Fibroblast of skin of scalp (primary cell): ENCODE results near the gene IFNA14. TPM values are rescaled to one million over a fixed set of nuclear protein-coding genes. Genes with fewer than 3 reads are reported as not detected.
"Not testable (repeated sequence)": the region's sequence is repeated elsewhere in the genome, so short reads cannot be mapped to it uniquely, and the experiment has no call there.

Experiments used
- DNase-seq: peaks from one replicate; pipeline ENCODE4 v3.0.0-alpha.2; 2013
- polyA plus RNA-seq, 2 experiments: library from polyadenylated mRNA; unstranded; fragments of 120-200 nt; gene quantifications; one replicate each; pipeline ENCODE4 v1.2.1, GENCODE V29; 2013; ENCODE audit not compliant: insufficient read length in 2 of 2

IFNA14 gene
- polyA plus RNA-seq (2013, experiment 1 of 2; ENCODE audit: insufficient read length) = not detected
- polyA plus RNA-seq (2013, experiment 2 of 2; ENCODE audit: insufficient read length) = not detected

DNA sequence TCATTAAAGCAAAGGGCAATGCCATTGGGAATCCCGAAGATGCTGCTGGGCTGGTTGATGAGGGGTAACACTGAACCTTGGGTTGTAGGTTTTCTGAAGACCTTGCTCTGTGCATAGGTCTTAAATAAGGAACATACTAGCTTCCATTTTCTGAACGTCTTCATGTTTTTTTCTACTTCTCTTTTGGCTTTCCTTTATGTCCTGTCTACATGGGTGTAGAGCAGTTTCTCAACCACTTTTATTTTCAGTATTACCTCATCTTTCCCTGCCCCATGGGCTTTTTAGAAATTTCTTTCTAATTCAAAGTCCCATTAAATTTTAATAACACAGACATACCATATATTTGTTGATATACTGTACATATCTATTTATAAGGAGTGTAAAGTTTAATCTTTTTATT, at the start of gene IFNA14:
IFNA14 (minus strand) TSS at position 95 of the 400 bp plus-strand sequence; CDS start at position 25, 70 bp downstream.
- DNase-seq = no peak

DNA sequence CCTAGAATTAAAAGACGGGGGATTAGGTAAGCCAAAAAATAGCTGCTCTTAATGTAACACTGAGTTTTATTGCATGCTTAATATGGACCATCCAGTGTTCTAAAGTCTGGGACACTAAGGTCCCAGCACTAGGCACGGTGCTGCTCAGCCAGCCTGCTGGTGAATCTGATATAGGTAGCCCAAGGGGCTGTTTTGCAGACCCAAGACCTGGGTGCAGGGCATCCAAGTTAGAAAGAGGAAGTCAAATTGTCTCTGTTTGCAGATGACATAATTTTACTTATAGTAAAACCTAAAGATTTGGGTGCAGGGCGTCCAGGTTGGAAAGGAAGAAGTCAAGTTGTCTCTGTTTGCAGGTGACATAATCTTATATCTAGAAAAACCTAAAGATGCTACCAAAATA, 47.5 kb upstream of the IFNA14 start:
- no peak for DNase-seq

DNA sequence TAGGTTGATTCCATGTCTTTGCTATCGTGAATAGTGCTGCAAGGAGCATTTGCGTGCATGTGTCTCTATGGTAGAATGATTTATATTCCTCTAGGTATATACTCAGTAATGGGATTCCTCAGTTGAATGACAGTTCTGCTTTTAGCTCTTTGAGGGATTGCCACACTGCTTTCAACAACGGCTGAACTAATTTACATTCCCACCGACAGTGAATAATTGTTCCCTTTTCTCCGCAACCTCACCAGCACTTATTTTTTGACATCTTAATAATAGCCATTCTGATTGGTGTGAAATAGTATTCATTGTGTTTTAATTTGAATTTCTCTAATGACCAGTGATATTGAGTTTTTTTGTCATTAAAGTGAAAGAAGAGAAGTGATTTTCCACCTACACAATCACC, 46.9 kb upstream of the IFNA14 start:
- no peak for DNase-seq

DNA sequence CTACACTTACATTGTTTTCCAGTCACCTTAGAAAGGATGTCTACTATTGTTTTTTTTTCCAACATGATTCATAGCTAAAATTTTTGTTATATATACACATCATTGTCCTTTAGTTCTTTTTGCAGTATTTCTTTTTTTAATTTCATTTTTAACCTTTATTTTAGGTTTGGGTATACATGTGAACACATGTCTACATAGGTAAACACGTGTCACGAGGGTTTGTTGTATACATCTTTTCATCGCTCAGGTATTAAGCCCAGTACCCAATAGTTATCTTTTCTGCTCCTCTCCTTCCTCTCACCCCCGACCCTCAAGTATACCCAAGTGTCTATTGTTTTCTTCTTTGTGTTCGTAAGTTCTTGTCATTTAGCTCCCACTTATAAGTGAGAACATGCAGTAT, 46.3 kb upstream of the IFNA14 start:
- DNase-seq = no peak

DNA sequence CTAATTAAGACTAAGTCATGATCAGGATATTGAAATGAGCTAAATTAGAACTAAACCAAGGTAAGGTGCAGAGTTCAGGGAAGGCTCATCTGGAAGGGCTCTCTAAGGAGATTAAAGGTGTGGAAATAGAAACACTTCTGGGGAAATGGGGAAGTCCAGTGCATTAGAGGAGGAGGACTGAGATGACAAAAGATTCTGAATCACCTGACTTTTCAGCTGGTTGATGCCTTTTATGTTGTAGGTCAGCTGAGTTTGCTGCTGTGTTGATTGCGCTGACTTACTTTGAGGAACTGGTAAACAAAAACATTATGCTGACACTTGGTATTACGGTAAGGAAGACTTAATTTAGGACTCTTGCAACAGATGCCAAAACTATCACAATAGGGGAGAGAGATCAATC, 41.5 kb upstream of the IFNA14 start:
- no peak for DNase-seq

DNA sequence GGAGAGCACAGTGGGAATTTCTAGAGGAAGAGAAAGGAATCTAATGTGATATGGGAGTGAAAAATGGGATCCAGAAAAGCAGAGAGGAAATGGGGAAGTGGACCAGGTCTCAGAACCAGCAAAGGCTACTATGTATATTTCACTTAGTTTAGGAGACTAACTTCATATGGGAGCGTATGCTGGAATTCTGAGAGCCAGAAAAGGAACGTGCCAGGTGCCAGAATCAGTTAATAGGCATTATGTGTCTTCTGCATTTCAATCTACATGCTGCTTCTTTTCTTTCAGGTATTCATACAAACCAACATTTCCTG, 28.5 kb upstream of the IFNA14 start:
- DNase-seq = no peak

DNA sequence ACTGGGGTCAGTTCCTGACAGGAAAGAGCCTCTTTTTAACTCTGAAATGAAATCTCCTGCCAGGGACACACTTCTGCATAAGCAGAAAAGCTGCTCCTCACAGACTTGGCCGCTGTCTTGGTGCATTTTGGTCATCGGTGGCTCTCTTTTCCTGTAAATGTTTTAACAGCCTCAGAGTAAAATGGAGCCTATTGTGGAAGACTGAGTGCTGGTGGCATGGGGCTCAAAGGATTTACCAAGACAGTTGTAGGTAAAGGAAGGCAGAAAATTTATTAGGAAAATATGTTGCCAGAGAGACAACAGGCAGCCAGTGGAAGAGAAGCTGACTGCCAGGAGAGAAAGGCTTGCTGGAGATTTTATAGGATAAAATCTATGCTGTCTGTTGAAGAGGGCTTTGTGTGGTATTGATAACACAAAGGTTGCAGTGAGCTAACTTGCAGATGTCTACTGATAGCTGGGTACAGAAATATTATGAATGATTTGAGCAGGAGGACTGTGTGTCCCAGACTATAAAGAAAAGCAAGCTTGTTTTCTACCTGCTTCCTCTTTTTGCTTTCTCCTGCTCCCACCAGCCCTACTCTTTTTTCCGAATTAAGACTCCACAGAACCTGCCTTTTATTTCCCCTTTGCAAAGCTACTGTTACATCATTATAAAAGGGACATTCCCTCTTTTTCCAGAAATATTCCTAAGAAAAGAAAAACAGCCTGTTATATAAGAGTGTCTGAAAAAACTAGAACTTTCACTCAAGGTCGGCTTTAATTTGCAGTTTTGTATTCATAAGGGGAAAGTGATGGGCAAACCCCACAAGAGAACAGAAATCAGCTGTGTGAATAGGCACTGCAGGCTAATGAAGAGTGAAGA, 27.9 kb upstream of the IFNA14 start:
- DNase-seq = no peak

DNA sequence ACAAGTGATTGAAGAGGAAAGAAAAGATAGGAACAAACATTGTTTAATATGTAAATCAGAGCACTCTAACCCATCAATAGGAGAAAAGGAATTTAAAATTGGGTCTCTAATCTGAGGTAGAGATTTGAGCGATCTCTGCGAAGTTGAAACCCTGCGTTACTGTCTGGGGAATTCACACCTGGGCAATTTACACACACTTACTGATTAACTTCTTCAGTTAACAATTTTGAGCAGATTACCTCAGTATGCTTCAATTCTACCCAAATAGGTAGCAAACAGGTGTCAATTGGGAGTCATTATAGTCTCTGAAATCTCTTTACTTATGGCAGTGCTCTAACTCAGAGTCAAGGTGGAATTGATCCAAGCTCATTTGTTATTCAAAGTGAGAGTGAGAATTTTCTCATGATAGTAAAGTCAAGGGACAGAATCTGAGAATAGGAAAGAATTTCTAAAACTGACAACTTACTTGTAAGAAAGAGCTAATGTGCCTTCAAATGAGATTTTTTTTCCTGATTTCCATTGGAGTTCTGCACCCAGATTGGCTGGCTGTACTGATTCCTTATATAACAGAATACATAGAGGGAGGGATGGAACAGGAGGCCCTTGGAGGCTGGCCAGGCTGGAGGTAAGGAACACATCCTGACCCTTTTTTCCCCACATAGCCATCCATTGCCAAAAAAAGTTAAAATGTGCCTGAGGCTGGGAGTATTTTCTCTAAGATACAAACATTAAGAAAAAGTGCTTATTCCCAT, 27.1 kb upstream of the IFNA14 start:
- no peak for DNase-seq

DNA sequence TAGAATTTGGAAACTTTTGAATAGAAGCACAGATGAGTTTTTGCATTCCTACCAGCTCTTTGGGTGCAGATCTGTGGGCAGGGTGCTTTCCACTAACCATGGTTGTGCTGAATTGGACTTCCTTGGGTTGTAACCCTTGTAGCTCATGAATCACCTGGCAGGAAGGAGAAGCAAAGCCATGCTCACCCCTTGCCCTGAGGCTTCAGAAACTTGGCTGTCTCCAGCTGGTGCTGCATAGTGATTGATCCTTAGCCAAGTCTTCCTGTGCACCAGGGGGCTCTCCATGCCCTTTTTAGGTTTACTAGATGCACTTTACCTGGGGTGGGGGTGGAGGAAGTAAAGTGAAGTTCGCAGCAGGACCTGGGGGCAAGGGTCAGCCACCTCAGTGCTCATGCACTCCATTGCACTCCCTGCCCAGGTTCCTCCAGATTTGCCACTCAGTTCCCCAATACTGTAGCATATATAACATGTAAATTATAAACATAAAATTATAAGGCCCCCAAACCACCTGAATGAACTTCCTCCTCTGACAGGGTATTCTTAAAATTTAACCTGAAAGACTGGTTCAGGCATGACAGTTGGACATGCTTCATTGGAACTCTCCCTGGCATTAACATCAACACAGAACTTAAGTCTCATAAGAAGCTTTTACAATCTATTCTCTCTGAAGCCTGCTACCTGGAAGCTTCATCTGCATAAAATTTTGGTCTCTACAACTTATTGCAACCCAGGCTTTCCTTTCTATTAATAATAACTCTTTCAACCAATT, 25.8 kb upstream of the IFNA14 start:
- DNase-seq = no peak

DNA sequence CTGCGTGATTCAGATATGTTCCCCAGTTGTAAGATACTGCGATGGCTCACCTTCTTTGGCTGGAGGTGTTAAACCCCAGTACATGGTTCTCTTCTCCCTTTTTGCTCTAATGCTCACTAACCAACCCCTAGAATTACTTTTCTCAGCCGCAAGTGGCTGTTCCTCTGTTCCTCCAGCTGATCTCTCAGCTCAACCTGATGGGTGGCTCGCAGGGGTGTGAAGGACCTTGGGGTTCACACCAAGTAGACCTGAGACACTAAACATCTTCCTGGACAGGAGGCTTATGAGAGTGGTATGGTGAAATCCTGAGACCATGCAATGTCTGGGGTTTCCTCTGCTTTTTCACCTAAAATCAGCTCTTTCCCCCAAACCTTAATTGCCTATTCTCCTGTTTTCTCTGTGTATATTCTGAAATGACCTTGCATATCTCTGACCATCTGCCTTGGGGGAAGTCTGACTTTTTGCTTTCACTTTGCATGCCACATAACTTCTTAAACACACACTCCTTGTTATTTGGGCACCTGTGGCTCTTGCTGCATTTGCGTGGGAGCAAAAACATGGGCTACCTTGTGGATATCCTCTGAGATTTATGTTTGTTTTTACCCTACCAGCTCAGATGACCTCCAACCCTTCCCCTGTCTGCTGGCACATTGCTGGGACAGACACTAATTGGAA, 15.9 kb upstream of the IFNA14 start:
- DNase-seq = no peak

DNA sequence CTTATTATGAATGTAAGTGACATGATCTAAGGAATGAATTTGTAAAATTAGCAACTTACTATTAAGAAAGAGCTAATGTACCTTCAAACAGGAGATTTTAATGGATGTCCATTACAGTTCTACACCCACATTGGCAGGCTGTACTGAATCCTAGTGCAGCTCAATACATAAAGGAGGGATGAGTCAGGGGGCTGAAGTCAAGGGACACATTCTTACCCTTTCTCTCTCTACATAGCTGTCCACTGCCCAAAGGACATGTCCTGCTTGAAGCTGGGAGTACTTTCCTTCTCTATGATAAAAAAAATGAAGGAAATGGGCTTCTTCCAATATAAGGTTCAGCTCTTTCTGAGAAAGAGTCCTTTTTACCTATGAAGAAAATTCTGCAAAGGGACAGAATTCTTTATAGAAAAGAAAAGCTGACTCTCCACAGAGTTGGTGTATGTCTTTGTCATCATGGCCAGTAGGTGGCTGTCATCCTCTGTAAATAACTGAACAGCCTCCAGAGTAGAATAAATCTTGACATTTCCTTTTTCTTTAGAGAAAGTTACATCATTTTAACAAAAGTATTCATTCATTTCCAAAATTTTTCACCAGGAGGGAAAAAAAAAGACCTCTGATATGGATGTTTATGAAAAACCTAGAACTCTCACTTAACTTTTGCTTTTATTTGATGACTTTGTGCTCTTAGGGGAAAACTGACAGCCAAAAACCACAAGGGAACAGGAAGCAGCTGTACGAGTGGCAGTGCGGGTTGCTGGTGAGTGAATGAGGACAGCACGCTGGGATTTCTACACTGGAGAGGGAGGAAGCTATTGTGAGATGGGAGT, 13.1 kb upstream of the IFNA14 start:
- DNase-seq = peak; percentile 41

DNA sequence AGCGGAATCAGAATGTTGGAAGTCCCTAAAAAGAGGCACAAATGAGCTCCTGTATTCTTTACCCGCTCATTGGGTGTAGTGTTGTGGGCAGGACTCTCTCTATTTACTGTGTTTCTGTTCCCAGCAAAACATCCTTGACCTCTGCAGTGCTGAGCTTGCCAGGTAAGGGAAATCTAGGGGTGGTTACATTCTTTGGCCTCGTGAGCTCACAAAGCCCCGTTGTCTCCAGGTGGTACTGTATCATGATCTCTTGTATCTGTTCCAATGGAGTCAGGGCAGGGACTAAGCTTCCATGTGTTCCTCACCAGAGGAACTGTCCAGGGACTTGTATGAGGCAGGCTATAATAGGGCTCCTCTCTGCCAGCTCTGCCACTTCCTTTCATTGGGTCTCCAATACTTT, 11.8 kb upstream of the IFNA14 start:
- DNase-seq = no peak

DNA sequence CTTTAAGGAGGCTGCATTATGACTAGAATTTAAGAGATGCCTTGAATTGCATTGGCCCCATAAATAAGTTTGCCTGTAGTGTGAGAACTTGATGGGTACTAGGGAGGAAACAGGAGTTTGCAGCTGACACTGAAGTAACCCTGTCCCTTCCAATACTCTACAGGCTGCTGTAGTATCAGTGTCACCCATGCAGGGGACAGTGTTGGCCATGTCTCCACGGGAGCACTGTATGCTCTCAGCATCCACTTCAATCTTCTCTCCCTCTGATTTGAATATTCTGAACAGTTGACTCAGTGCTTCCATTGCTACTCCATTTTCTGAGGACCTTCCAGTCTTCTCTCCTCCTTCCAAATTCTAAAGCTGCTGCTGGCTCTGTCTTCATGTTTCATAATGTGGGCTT, 11.4 kb upstream of the IFNA14 start:
- DNase-seq = no peak

DNA sequence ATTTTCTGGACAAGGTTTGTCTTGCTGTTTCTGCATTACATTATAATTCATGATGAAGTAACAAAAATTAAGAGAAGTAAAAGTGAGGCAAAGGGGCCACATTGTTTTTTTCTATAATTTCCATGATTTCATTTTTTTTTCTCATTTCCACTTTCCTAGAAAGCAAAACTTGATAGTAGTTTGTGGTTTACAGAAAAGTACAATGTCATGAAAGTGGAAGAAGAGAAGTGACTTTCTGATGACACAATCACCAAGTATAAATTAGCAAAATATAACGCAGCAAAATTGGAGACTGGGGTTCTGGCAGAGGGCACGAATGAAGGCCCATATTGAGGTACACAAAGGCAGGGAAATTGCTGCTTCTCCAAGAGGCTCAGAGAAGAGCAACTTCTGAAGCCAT, 5.0 kb upstream of the IFNA14 start:
- no peak for DNase-seq

DNA sequence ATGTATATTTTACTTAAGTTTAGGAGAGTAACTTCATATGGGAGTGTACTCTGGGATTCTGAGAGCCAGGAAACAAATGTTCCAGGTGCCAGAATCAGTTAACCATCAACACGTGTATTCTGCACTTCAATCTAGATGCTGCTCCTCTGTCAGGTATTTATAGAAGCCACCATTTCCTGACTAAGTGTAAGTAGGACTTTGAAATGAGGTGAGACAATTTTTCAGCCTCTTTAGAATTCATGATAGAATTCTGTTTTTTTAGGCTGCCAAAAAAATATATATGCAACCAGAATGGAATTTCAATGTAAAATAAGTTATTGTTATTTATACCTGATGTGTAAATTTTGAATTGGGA, 3.5 kb downstream of the IFNA14 start:
- DNase-seq = not testable (repeated sequence)

DNA sequence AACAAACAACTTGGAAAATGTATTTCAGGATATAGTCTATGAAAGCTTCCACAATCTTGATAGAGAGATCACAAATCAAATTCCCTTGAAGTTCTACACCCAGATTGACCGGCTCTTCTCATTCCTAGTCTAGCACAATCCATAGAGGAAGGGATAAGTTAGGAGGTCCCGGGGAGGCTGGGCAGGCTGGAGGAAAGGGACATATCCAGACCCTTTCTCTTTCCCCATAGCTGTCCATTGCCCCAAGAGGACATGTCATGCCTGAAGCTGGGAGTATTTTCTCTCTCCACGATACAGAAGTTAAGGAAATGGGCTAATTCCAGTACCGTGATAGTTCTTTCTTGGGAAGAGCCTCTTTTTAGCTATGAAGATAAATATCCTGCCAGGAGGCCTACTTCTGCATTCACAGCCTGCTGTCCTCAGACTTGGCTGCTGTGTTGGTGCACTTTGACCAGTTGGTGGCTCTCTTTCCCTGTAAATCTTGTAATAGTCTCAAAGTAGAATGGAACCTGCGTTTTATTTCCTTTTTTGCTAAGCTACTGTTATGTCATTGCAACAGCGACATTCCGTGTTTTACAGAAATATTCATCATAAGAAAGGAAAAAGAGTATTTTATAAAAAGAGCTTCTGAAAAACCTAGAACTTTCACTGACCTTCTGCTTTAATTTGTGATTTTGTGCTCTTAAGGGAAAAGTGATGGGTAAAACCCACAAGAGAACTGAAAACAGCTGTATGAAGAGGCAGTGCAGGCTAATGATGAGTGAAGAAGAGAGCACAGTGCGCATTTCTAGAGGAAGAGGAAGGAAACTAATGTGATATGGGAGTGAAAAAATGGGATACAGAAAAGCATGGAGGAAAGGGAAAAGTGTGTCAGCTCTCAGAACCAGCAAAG, 4.1 kb downstream of the IFNA14 start:
- peak; percentile 26 for DNase-seq

DNA sequence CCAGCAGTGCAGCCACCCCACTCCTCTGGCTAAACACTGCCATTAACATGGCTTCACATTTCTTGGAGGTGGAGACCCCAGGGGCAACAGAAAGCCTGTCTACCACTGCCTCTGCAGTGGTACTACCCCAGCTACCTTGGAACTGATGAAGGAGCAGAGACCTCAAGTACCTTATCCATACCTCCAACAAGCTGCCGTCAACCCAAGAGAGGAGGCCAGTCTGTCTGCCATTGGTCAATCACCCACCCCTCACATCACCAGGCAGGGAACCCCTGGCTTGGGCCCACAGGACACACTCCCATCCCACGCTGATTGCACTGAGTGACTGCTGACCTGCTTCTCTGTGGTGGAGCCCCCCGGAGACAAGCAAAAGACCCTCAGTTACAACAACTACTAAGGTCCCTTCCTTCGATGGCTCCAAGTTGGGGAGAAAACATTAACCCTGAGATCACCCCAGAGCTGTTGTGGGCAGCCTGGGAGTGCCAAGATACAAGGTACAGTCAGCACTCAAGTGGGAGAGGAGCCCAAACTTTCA, 5.6 kb downstream of the IFNA14 start:
- DNase-seq = no peak

DNA sequence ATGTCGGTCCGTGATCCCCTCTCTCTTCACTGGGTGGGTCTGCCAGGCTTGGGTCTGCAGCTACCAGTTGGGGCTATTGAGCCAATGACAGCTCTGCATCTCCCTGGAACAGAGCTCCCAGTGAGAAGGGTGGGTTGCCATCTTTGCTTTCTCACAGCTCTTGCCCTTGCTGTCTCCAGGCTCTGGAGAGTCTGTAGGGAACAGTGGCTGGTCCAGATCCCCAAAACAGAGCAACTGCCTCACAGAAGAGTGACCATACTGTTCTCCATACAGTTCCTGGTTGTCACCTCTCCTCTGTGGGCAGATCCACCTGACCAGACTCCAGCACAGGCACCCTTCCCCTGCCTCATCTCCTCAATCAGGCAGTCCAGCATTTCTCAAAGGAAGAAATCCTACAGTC, 6.5 kb downstream of the IFNA14 start:
- no peak for DNase-seq

DNA sequence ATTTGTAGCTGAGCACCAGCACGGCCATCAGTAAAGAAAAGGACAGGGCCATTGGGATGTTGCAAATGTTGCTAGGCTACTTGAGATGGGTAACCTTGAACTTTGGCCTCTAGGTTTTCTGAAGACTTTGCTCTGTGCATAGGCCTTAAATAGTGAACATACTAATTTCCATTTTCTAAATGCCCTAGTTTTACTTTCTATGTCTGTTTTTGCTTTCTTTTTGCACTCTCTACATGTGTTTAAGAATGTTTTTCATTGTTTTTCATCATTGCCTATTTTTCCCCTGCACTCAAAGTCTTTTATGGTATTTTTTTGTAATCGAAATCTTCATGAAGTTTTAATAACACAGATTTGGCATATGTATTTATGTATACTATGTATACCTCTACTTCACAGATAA, 11.7 kb downstream of the IFNA14 start, which contains the start of gene IFNA17:
IFNA17 (minus strand) TSS at position 101 of the 400 bp plus-strand sequence; CDS start at position 52, 49 bp downstream.
- DNase-seq = no peak

DNA sequence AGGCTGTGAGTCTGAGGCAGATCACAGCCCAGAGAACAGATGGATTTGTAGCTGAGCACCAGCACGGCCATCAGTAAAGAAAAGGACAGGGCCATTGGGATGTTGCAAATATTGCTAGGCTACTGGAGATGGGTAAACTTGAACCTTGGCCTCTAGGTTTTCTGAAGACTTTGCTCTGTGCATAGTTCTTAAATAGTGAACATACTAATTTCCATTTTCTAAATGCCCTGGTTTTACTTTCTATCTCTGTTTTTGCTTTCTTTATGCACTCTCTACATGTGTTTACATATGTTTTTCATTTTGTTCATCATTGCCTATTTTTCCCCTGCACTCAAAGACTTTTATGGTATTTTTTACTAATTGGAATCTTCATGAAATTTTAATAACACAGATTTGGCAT, 22.6 kb downstream of the IFNA14 start, which contains the start of gene IFNA16:
IFNA16 (minus strand) TSS at position 101 of the 400 bp plus-strand sequence; CDS start at position 95, 6 bp downstream.
- DNase-seq = not testable (repeated sequence)
